ENCODE results near the gene NTHL1.

DNA sequence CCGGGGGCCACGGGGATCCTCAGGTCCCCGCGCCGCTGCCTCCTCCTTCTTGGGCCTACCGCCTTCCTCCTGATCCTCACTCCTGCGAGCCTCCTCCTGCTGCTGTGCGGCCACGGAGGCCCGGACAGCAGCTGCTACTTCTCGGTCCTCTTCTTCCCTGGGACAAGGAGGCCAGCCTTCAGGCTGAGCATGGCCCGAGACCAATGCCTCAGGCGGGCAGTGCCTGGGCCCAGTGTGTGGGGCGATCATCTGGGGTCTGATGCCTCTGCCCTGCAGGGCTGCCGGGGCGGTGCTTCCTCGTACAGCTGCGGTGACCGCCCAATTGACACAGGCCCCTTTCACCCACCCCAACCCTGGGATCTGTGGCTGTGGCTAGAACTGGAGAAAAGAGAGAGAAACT, 46.6 kb downstream of the NTHL1 start:
- TF ChIP-seq, protein P1, sequence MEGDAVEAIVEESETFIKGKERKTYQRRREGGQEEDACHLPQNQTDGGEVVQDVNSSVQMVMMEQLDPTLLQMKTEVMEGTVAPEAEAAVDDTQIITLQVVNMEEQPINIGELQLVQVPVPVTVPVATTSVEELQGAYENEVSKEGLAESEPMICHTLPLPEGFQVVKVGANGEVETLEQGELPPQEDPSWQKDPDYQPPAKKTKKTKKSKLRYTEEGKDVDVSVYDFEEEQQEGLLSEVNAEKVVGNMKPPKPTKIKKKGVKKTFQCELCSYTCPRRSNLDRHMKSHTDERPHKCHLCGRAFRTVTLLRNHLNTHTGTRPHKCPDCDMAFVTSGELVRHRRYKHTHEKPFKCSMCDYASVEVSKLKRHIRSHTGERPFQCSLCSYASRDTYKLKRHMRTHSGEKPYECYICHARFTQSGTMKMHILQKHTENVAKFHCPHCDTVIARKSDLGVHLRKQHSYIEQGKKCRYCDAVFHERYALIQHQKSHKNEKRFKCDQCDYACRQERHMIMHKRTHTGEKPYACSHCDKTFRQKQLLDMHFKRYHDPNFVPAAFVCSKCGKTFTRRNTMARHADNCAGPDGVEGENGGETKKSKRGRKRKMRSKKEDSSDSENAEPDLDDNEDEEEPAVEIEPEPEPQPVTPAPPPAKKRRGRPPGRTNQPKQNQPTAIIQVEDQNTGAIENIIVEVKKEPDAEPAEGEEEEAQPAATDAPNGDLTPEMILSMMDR (IDR thresholded peaks at IDR 0.05), result no peak
- TF ChIP-seq POLR2A (IDR thresholded peaks at IDR 0.05), result no peak

Data from testis (tissue), 2 donors.